ENCODE data around the gene HPD.

- TF ChIP-seq CTCF (IDR thresholded peaks at IDR 0.05) (no peak), POLR2A (IDR thresholded peaks at IDR 0.05) (no peak)
Measured at GRCh38 chr12:121798787-121799155, 59.9 kb downstream of the HPD start.
